GM12878 (cell line): ENCODE measurements around the gene SRPK2.

Experiments
- ASH2L ChIP-seq: fragments of 300-600, 200-600 bp; sonication (generic); IDR thresholded peaks from 2 replicates; pipeline ENCODE4 v1.6.1; 2017; ENCODE audit warnings: low read depth, mild to moderate bottlenecking, borderline replicate concordance
- BCLAF1 ChIP-seq: fragments of 450-650 bp; IDR thresholded peaks from 2 replicates; pipeline ENCODE4 v1.6.1; 2017; ENCODE audit warnings: antibody characterized with exemption, mild to moderate bottlenecking, moderate library complexity
- CHD4 ChIP-seq: fragments of 200-600 bp; sonication (generic); IDR thresholded peaks from 2 replicates; pipeline ENCODE4 v1.6.1; 2016; ENCODE audit warnings: mild to moderate bottlenecking
- CTCF ChIP-seq, 3 experiments: IDR thresholded peaks in 2 of 3; conservative IDR thresholded peaks in 1 of 3; 2 replicates each; pipeline ENCODE4 v1.5.1; 2011; ENCODE audit warnings: low read depth in 3 of 3, low read length in 3 of 3, mild to moderate bottlenecking in 3 of 3, control low read depth in 2 of 3, moderate library complexity in 2 of 3, inconsistent platforms in 1 of 3, mixed read lengths in 1 of 3; ENCODE audit not compliant: control insufficient read depth in 2 of 3, insufficient read depth in 1 of 3; ENCODE audit errors: extremely low read depth in 1 of 3
- FOXK2 ChIP-seq: fragments of 450-650 bp; IDR thresholded peaks from 2 replicates; pipeline ENCODE4 v1.6.1; 2017; ENCODE audit warnings: mild to moderate bottlenecking, moderate library complexity
- JUND ChIP-seq: IDR thresholded peaks from 2 replicates; pipeline ENCODE4 v1.6.1; 2012; ENCODE audit warnings: low read depth, mild to moderate bottlenecking, low read length, improper control_type of control experiment, moderate library complexity
- MYC ChIP-seq: IDR thresholded peaks from 2 replicates; pipeline ENCODE4 v1.6.1; 2011; ENCODE audit warnings: mild to moderate bottlenecking, low read length, moderate library complexity, inconsistent platforms; ENCODE audit not compliant: insufficient read depth, insufficient replicate concordance, insufficient read length, severe bottlenecking
- POLR2A ChIP-seq: IDR thresholded peaks from 2 replicates; pipeline ENCODE4 v1.6.1; 2011; ENCODE audit warnings: low read depth, mild to moderate bottlenecking, low read length
- POLR2AphosphoS5 ChIP-seq: IDR thresholded peaks from 2 replicates; pipeline ENCODE4 v1.6.1; 2011; ENCODE audit warnings: mild to moderate bottlenecking, low read length, inconsistent platforms
- TARDBP ChIP-seq: IDR thresholded peaks from 2 replicates; pipeline ENCODE4 v1.6.1; 2016; ENCODE audit warnings: borderline replicate concordance
- TCF12 ChIP-seq: IDR thresholded peaks from 2 replicates; pipeline ENCODE4 v1.6.1; 2011; ENCODE audit warnings: low read depth, mild to moderate bottlenecking, low read length
- YY1 ChIP-seq: IDR thresholded peaks from 2 replicates; pipeline ENCODE4 v1.6.1; 2011; ENCODE audit warnings: low read depth, mild to moderate bottlenecking, low read length
- ZNF24 ChIP-seq: fragments of 450-650 bp; IDR thresholded peaks from 2 replicates; pipeline ENCODE4 v1.6.1; 2017; ENCODE audit warnings: antibody characterized with exemption, mild to moderate bottlenecking

GRCh38 chr7:105213611-105214010 lies 175.1 kb downstream of the SRPK2 start:
- no peak for TF ChIP-seq ASH2L
- TF ChIP-seq CHD4 = no peak
- no peak for TF ChIP-seq YY1
- TF ChIP-seq POLR2AphosphoS5 = no peak
- no peak for TF ChIP-seq CTCF (IDR thresholded peaks at IDR 0.05 in 2 of 3, conservative IDR thresholded peaks at IDR 0.05 in 1 of 3; ENCODE audit: control insufficient read depth in 2 of 3, extremely low read depth in 1 of 3, insufficient read depth in 1 of 3, low read depth in 3 of 3, low read length in 3 of 3)
- TF ChIP-seq TARDBP = no peak
- TF ChIP-seq MYC = no peak
- no peak for TF ChIP-seq POLR2A
- TF ChIP-seq TCF12 = no peak
- TF ChIP-seq ZNF24 = no peak
- no peak for TF ChIP-seq JUND
- TF ChIP-seq BCLAF1 = no peak
- no peak for TF ChIP-seq FOXK2
